Renal pelvis (tissue), 4 donors: Measurements from ENCODE around the gene CMIP. TPM values are rescaled to one million over a fixed set of nuclear protein-coding genes. Genes with fewer than 3 reads are reported as not detected.

Source experiments
- DNase-seq: peaks from one replicate; pipeline ENCODE4 v3.0.0-alpha.2; 2013
- polyA plus RNA-seq, 3 donors: library from polyadenylated mRNA; unstranded; fragments of 120-200 nt; gene quantifications; one replicate each; pipeline ENCODE4 v1.2.1, GENCODE V29; 2013; ENCODE audit not compliant: insufficient read length in 3 of 3

CMIP gene
- polyA plus RNA-seq, 3 donors, result 43.5 to 56.5 (median 51.5) TPM

DNA sequence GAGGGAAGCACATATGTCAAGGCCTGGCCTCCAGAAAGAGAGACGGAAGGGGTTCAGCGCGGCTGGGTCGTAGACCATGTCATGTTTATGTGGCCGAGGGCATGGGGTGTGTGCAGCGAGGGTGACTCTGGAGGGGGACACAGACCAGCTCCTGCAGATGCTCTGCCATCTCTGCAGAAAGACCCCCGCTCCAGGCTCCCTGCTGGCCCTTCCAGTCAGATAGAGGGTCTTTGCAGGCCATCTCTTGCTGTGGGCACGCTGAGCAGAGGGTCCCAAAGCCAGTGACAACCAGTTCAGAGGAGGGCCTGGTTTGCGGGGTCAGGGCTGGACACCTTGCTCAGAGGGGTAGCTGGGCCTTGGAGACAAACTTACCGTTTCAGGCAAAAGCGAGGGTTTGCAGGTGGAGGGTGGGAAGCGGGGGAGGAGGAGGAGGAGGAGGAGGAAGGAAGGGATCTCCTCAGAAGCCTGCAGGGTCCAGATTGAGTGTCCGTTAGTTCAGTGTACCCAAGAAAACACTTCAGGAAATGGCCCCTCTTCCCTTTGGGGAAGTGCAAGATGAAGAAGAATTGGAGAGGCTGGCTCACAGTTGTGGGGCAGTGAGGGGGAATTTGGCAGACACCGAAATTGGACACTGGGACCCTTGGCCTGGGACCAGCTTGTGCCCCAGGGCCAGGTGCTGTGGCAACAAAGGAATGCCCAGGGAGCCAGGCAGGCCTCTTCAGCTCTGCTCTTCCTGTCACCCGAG, 102.8 kb downstream of the CMIP start:
- no peak for DNase-seq

DNA sequence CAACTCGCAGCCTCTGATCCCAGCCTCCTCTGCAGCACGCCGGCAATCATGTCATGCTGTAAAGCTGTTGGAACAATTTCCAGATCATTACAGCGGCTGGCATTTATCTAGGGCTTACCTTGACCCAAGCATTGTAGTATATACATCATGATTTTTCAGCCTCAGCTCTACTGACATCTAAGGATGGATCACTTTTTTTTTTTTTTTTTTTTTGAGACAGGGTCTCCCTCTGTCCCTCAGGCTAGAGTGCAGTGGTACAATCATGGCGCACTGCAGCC, 103.3 kb downstream of the CMIP start:
- no peak for DNase-seq

DNA sequence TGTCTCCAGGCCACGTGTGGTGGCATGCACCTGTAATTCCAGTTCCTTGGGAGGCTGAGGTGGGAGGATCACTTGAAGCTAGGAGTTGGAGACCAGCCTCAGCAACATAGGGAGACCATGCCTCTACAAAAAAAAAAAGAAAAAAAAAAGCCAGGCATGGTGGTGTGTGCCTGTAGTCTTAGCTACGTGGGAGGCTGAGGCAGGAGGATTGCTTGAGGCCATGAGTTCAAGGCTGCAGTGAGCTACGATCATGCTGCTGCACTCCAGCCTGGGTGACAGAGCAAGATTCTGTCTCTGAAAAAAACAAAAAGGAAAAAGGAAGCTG, 103.9 kb downstream of the CMIP start:
- DNase-seq, result no peak

DNA sequence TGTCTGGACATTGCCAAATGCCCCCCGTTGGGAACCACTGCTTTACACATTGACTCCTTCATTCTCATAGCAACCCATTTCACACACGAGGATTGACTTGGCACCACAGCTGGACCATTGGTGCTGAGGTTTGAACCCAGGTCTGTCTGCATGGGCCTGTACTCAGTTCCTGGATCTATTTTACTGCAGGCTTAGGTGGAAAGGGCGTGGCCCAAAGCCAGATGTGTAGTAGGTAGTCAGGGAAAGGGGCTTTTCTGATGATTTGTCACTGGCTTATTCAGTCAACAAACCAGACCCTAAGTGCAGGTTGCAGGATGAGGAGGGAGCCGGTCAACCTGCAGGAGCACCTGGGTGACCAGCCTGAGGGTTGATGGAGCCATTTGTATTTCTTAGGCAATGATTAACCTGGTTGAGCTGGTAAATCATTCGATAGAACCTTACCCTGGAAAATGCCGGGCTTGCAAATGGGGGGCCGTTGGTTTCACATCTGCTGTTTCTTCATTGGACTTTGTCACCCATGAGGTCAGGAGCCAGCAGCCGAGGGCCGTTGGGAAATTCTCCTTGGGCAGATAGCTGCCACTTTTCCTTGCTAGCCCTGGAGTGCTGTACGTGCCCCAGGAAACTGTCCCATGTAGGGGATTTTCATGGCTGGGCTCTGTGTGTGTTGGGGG, 104.4 kb downstream of the CMIP start:
- DNase-seq, result peak; percentile 64

DNA sequence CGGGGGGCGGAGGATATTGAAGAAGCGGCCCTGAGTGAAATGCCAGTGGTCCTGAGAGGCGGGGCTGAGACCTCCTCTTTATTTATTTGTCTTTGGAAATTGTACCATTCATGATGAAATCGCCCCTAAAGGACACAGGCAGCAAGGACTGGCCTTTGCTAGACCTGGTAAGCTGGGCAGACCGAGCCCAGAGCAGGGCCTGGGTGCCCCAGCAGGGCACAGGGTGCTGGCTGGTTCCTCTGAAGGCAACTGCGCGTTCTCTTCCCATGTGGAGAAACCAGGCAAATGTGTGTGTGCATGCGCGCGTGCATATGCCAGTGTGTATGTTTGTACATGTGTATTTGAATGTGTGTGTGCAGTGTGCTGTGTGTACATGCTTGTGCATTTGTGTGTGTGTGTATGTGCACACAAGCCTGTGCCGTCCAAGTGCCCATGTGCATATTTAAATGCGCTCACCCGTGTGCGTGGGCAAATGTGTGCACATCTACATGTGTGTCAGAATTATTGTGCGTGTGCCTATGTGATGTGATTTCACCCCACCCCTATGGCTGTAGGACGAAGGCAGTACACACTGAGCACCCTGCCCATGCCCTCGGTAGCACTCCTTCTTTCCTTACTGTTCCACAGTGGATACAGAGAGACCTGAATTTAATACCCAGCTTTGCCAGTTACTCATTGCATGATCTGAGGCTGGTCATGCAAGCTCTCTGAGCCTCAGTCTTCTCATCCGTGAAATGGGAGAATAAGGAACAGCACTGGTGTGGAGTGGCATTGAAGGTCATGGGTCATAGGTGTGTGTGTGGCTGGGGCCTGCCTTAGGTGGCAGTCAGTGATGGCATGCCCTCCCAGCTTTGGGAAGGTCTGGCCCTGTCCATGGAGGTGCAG, 105.2 kb downstream of the CMIP start:
- no peak for DNase-seq

DNA sequence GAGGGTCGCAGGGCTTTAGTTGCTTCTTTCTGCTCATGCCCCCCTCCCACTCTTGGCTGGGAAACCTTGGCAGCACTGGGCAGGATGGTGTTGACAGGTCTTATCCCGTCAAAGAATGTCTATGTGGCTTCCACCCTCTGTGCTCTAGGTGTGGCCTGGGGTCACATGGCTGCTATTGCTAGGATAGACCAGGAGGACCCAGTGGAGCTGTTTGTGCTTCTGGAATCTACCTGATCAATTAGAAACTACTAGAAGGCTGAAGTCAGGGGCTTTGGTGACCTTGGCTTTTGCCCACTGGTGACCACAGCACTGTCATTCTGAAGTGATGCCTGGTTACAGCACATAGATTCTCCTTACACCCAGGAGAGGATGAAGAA, 105.8 kb downstream of the CMIP start:
- DNase-seq, result no peak

DNA sequence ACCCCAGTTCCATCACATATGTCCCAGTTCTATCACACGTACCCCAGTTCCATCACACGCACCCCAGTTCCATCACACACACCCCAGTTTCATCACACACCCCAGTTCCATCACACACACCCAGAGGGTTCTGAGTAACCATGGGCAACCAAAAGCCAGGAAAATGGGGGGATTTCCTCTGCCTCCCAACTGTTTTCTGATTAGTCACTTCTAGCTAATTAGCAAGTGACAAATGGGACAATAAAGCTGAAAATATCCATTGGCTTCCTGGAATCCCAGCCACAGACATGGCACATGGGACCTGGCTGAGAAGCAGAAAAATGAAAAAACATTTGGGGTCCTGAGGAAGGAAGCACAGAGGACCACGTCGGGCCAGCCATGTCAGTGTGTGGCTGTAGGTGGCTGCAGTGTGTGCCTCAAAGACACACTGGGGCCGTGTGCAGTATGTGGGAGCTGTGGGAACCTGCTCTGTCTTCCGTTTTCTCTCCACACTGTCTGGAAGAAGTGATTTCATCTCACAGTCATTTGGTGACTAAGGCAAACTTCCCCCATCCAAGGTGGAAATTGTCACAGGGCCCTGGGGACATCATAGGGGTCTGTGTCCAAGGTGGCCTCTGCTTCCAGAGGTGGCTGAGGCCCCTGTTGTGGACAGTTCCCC, 106.7 kb downstream of the CMIP start:
- DNase-seq, result no peak

DNA sequence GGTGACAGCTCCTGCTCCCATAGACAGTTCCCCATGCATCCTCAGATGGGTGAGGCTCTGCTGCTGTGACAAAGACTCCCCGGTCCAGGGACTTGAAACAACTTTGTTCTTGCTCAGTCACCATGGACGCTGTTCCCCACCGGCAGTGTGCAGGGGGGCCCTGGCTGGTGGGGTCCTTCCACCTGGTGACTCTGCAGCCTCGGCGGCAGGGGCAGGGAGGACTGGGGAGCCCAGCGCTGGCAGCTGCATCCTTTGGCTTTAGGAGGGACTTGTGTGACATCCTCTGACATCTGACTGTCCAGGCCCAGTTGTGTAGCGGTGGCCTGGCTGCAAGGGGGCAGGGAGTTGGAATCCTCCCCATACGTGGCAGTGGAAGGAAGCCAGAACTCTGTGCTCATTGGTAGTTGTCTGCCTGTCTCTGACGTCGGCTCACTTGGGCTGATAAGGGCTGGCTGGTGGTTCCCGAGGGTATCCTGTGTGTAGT, 107.3 kb downstream of the CMIP start:
- no peak for DNase-seq

DNA sequence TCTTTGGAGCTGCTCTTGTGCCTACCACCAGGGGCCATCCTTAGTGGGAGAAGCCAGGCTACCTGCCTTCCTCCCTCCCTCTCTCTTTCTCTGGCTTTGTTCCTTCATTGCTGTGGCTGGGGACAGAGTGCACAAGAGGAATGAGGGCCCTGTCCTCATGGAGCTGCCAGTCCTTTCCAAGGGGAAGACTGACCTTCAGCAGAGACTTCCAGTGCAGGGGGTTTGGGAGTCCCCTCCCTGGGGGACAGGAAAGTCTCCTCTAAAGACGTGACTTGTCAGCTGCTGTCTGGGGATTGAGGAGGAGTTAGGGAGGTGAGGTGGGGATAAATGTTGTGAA, 108.1 kb downstream of the CMIP start:
- no peak for DNase-seq

DNA sequence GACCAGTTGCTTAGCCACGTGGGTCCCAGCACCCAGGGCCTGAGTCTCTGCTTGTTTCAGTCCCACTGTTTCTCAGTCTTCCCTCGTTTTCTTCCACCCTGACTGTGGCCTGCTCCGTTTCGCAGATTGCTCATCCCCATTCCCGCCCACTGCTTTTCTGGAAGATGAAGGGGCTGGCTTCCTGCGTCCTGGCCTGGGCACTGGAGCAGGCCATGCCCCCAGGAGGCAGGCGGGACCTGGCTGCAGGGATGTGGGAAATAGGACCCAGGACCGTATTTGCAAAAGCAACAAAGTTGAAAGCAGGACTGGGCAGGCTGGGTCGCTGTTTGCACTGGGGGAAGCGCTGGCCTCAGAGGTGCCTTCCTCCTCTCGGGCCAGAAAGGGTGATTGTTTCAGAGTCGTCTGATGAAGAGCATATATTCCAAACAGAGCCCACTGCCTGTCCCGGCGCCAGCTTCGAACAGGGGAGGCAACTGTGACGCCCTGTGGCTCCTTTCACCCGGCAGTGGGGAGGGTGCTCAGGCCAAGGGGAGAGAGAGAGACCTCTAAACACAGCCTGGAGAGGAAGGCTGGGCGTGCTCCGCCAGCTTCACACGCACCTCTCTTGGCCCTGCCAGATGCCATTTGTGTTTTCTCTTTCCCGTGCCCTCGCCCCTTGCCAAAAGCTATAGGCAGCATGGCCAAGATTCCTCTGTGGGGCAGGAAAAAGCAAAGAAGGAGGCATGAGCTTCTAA, 108.6 kb downstream of the CMIP start:
- DNase-seq, result no peak

DNA sequence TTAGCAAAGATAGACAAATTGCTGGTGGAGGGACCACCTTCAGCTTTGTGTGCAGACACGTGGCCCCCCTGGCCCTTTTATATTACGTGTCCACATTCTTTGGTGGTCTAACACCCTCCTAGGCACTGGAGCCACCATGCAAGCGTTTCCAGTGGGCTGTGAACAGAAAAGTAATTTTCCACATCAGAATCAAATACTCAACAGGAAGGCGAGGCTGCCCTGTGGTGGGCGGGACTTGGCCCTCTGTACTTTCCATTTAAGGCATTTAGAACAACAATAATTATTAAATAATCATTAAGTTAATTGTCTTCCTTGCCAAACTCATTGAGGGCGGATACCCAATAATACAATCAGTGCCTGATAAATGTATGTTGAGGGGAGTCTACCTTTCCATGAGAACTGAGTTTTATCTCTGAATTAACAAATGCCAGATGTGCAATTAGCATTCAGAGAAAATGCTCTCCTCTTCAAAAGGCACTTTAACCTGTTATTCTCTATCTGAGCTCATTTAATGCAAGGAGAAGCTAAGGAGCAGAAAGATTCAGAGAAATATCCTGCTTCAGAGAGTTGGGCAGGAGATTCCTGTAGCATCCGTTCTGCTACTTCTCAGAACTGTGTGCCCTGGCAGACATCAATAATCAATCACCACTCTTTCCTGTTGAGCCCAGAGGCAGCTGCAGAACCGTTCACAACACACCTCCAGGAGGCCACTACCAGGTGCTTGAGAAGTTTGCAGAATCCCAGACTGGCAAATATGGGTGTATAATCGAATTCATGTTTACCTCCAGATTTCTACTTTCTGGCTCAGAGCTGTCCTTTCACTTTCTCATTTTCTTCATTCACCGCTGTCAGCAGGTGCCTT, 109.4 kb downstream of the CMIP start:
- DNase-seq, result no peak

DNA sequence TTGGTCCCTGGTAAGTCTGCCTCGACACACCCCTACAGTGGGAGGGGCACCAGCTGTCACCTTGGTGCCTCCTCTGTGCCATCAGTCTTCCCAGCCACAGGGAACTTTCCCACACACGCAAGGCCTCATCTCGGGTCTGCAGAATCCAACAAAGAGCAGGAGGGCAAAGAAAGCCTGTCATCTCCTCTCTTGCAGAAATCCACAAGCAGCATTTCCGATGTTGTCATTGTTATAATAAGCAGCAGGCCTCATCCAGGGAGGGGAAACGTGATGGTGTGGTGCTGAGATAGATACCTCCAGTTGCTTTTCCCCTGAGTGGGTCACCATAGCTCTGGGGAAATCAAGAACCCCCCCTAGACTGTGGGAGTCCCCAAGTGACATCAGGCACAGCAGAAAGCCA, 110.4 kb downstream of the CMIP start:
- no peak for DNase-seq

DNA sequence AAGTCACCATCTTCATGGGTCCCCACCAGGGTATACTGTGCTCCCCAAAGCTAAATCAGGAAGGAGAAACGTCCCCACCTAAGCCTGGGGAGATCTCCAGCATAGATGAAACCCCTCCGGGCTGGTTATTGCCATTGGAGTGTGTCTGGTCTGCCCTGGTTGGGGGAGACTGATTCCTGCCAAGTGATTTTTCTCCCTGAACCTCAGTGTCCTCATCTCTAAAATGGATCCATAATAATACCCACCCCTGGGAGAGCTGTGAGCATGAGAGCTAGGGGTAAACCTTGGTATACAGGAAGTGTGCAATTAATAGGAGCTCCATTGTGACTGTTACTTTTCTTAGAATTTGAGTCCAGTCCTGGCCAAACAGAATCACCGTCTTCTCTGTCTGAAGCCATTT, 111.1 kb downstream of the CMIP start:
- no peak for DNase-seq

DNA sequence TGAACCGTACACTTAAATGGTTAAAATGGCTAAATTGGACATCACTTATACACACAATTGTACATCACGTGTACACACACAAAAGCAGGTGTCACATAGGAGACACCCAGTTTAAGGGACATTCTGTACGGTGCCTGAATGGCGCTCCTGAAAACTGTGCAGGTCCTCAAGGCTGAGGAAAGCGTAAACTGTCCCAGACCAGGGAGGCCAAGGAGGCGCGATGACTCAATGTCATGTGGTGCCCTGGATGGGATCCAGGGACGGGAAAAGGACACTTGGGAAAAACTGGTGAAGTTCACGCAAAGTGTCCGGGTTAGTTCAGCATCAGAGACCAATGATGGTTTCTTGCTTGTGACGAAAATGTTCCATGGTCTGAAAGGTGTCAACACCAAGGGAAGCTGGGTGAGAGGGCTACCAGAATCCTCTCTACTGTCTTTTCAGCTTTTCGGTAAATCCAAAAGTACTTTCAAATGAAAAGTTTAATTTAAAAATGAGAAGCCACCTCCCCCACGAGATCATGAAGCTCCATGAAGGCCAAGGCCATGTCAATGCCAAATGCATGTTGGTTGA, 112.2 kb downstream of the CMIP start:
- DNase-seq, result no peak

DNA sequence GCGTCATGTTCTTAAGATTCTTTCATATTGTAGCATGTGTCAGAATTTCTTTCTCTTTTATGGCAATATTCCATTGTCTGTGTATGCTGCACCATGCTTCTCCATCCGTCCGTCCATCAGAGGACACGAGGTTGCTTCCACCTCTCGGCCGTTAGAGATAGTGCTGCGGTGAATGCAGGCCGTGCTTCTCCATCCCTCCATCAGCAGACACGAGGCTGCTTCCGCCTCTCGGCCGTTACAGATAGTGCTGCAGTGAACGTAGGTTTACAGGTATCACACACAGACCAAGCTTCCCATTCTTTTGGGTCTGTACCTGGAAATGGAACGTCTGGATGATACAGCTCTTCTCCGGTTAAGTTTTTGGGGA, 113.5 kb downstream of the CMIP start:
- no peak for DNase-seq

DNA sequence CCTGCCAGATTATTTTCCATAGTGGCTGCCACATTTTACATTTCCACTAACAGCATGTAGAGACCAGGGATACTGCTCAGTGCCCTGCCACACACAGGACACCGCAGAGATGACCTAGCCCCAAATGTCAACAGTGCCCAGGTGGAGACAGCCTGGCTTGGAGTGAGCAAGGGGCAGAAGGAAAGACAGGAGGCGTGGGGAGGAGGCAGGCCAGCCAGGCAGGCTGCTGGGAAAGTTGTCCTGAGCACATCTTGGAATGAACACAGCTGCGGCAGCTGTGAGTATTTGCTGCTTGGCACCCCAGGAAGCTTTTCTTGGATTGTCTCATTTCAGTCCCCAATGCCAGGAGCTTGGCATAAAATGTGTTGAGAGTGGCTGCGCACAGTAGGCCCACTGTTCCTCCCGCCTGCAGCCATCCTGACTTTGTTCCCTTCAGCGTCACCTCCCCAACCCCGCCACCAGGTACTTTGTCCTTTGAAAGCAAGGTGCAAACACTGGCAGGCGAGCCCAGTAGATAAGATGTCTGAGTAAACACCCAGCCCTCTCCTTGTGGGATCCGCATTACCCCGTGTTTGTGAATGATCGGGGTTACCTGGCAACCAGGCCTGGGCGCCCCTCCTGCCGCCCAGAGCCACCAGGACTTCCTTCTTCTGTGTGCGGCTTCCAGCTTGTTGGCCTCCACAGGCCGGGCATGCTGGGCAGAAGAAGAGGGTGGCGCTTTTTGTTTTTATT, 114.0 kb downstream of the CMIP start:
- DNase-seq, result no peak

DNA sequence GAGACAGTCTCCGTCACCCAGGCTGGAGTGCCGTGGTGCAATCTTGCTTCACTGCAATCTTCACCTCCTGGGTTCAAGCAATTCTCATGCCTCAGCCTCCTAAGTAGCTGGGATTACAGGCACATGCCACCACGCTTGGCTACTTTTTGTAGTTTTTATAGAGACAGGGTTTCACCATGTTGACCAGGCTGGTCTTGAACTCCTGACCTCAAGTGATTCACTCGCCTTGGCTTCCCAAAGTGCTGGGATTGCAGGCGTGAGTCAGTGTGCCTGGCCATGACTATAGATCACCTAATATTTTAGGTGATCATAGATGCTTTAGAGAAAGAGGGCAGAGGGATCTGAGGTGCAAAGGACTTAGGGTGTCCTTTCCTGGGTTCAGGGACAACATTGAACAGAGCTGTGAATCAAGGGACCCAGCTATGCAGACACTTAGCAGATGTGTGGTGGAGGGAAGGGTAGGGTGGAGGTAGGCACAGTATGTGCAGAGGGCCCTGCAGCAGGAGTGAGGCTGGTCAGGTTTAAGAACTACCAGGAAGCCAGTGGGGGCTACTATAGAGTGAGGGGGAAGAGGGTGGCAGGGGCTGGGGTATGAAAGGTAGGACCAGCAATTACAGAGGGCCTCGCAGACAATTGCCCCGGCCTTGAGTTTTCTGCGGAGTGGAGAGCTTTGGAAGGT, 116.5 kb downstream of the CMIP start:
- DNase-seq, result no peak

DNA sequence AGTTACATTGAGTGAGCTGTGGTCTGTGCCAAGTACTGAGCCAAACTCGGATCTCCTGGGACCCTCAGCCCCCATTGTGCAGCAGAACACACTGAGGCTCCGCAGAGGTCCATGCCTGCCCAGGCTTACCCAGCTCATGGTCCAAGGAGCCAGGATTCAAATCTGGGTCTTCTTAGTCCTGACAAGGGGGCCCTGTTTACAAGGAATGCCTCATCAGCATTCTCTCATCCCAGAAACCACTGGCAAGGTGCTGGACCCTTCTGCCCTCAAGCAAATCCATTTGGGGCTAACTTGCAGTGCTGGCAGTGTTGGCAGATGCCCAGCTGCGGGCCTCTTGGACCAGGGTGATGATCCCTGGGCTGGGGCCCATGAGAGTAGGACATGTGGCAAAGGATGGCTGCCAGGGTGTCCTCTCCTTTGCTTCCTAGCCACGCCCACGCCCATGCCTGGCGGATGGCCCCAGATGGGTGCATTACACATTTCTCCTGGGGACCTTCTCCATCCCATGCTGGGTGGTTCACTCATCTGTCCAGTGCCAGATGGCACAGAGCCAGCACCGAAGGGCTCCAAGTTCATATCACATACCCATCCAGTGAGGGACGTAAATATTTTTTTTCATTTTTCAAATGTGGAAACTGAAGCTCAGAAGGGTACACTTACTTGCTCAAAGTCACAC, 117.7 kb downstream of the CMIP start:
- DNase-seq, result no peak

DNA sequence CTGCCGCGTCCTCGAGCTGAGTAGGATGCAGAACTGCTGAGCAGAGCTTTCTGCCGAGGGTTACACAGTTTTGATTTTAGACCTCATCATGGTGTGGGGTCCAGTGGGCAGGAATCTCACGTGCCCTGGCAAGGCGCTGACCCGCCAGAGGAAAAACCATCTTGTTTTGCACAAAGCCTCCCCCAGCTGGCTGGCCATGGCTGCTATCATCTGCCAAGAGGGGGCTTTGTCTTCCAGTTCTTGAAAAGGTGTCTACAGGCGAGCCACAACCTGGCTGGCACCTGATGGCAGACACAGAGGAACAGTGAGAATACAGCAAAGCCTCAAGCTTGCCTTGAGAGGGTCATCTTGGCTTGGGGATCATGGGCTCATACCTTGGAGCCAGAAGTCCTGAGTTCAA, 118.3 kb downstream of the CMIP start:
- DNase-seq, result no peak
